Type B pancreatic cell (in vitro differentiated cells): Measurements from ENCODE around the gene UMODL1. TPM values are rescaled to one million over a fixed set of nuclear protein-coding genes. Genes with fewer than 3 reads are reported as not detected.

Experiments used
- DNase-seq: peaks from one replicate; pipeline ENCODE4 v3.0.0; 2021; ENCODE audit warnings: mixed read lengths; ENCODE audit not compliant: unreplicated experiment; ENCODE audit errors: extremely low spot score
- H3K27ac Mint-ChIP-seq: 2 replicates; pipeline ENCODE4 v1.8.0; 2021; ENCODE audit warnings: mild to moderate bottlenecking, mixed read lengths
- H3K27me3 Mint-ChIP-seq: 2 replicates; pipeline ENCODE4 v1.8.0; 2021; ENCODE audit warnings: mixed read lengths
- H3K36me3 Mint-ChIP-seq: 2 replicates; pipeline ENCODE4 v1.8.0; 2021; ENCODE audit warnings: mixed read lengths
- H3K4me1 Mint-ChIP-seq: one replicate; pipeline ENCODE4 v1.8.0; 2021; ENCODE audit warnings: mixed read lengths; ENCODE audit not compliant: unreplicated experiment
- H3K4me3 Mint-ChIP-seq: 2 replicates; pipeline ENCODE4 v1.8.0; 2021; ENCODE audit warnings: mild to moderate bottlenecking, mixed read lengths
- H3K9me3 Mint-ChIP-seq: 2 replicates; pipeline ENCODE4 v1.8.0; 2021; ENCODE audit warnings: mixed read lengths
- total RNA-seq: library from RNA; stranded (reverse); gene quantifications from 2 replicates; pipeline ENCODE4 v1.2.1, GENCODE V29; 2021; ENCODE audit warnings: low replicate concordance
- TF ChIP-seq, protein P1 (sequence below): fragments of 200-600 bp; sonication (generic); conservative IDR thresholded peaks from 2 replicates; pipeline ENCODE4 v1.5.0; 2021; ENCODE audit warnings: antibody characterized with exemption, mild to moderate bottlenecking

UMODL1 gene
- total RNA-seq, 1 donor from 2014 or later: 0.36 TPM

DNA sequence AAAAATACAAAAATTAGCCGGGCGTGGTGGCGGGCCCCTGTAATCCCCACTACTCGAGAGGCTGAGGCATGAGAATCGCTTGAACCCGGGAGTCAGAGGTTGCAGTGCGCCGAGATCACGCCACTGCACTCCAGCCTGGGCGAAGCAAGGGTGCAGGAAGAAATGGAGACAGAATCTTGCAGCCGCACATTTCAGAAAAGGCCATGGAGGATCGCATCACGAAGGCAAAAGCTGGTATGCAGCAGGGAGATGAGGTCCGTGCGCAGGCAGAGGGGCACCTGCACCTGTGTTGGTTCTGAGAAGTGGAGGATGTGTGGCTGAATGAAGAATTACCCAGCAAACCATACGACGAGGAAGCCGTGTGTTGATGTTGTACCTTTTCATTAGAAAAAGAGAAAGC is 94.8 kb downstream of the UMODL1 start:
- no peak overlapping the region for H3K27ac Mint-ChIP-seq
- H3K4me3 Mint-ChIP-seq: no peak overlapping the region
- no peaks in the 10 kb centered on the region for H3K9me3 Mint-ChIP-seq
- no peaks in the 10 kb centered on the region for H3K27me3 Mint-ChIP-seq
- no peaks in the 10 kb centered on the region for H3K36me3 Mint-ChIP-seq
- TF ChIP-seq, protein P1, sequence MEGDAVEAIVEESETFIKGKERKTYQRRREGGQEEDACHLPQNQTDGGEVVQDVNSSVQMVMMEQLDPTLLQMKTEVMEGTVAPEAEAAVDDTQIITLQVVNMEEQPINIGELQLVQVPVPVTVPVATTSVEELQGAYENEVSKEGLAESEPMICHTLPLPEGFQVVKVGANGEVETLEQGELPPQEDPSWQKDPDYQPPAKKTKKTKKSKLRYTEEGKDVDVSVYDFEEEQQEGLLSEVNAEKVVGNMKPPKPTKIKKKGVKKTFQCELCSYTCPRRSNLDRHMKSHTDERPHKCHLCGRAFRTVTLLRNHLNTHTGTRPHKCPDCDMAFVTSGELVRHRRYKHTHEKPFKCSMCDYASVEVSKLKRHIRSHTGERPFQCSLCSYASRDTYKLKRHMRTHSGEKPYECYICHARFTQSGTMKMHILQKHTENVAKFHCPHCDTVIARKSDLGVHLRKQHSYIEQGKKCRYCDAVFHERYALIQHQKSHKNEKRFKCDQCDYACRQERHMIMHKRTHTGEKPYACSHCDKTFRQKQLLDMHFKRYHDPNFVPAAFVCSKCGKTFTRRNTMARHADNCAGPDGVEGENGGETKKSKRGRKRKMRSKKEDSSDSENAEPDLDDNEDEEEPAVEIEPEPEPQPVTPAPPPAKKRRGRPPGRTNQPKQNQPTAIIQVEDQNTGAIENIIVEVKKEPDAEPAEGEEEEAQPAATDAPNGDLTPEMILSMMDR: no peak
- peaks cover 14% of the 10 kb centered on the region for H3K4me1 Mint-ChIP-seq
- peak; percentile 29 for DNase-seq

DNA sequence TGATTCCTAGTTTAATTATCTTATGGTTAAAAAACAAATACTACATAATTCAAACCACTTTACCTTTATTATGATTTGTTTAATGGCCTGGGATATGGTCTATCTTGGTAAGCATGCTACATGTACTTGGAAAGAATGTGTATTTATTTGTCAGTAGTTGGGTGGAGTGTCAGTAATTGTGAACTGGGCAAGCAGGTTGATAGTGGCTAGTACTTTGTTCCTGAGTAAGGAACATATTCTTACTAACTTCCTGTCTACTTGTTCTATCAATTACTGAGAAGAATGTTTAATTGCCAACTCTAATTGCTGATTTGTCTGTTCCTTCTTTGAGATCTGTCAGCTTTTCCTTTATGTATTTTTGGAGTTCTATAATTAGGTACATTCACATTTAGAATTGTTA is 98.6 kb downstream of the UMODL1 start:
- TF ChIP-seq, protein P1: no peak
- H3K9me3 Mint-ChIP-seq: no peaks in the 10 kb centered on the region
- peak overlapping the region; percentile 34 for H3K27ac Mint-ChIP-seq
- no peaks in the 10 kb centered on the region for H3K27me3 Mint-ChIP-seq
- DNase-seq: no peak
- no peaks in the 10 kb centered on the region for H3K36me3 Mint-ChIP-seq
- H3K4me3 Mint-ChIP-seq: no peak overlapping the region
- peaks cover 3% of the 10 kb centered on the region for H3K4me1 Mint-ChIP-seq

DNA sequence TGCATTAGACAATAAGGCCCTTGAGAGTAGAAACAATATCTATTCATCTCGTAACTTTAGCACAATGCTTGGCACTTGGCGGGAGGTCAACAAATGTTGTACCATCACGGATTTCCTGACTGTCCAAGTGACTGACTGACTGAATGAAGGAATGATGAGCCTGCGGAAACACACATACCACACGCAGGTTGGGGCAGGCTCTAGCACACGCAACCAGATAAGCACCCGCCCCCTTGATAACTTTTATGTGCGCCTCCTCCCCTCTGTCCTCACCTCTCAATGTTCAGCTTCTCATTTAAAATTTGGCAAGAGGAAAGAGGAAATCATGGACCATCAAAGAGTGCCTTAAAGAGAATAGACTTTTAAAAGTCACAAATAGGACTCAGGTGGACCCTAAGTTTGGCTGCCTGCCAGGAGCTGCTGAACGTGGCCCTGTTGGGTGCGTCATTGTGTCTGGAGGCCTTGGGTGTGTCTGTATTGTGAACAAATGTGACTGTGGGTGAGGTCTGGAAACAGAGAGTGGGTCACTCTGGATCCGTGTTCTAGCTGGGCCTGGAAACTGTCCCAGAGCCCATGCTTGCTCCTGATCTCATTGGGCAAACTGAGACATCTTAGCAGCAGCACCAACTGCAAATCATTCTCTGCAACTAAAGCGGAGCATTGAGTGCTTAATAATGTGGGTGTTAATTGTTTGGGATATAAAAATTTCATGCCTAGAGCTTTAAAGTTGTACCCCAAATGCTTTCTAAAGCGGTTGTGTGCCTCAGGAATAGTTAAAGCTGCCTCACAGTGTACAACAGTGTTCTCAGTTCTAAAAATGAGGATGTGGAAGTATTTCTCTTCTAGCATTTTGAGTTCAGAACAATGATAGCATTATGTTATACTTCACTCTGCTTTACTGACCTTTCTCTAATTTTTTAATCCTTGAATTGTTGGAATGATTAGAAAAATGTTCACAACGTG is 100.3 kb downstream of the UMODL1 start:
- peak overlapping the region; percentile 25 for H3K4me3 Mint-ChIP-seq
- H3K36me3 Mint-ChIP-seq: no peaks in the 10 kb centered on the region
- no peaks in the 10 kb centered on the region for H3K27me3 Mint-ChIP-seq
- TF ChIP-seq, protein P1: no peak
- H3K27ac Mint-ChIP-seq: peak overlapping the region; percentile 89
- peak; percentile 47 for DNase-seq
- H3K9me3 Mint-ChIP-seq: no peaks in the 10 kb centered on the region
- H3K4me1 Mint-ChIP-seq: no peaks in the 10 kb centered on the region

DNA sequence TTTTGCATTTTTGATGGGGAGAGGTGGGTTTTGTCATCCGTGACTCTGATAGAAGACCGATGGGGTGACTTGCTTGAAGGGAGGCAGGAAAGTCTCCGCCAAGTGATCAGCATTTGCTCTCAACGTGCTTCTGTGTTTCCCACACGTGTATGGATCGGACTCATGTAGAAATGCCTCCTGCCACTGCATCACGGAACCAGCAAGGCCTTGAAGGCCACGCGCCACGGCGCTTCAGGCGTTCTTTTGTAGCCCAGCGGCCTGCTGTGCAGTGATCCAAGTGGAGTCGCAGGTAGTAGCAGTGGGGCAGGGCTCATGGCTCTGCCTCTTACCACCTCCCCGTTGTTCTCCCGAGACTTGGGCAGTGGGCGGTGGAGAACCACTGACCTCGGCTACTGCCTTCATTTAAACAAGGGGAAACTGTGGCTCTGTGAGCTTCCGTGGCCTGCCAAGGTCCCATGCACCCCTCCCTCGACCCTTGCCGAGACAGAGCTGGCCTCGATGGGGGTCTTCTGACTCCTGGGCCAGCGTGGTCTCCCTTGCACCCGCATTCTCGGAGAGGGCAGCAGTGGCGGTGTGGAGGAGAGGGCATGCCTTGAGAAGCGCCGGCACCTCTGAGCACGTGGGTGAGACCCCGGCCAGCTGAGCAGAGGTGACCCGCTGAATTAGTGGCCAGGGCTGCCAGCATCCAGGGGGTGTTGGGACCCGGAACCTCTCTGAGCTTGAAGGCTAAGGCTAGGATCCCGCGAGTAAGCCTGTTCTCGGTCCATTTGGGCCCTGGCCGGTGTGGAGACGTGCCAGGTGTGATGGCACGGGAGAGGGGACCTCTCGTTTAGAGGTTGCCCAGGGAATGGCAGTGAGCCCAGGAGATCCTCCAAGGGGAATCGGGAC is 101.7 kb downstream of the UMODL1 start:
- H3K4me1 Mint-ChIP-seq: no peaks in the 10 kb centered on the region
- TF ChIP-seq, protein P1: no peak
- H3K4me3 Mint-ChIP-seq: no peak overlapping the region
- H3K27me3 Mint-ChIP-seq: no peaks in the 10 kb centered on the region
- H3K27ac Mint-ChIP-seq: no peak overlapping the region
- H3K36me3 Mint-ChIP-seq: no peaks in the 10 kb centered on the region
- peak; percentile 62 for DNase-seq
- no peaks in the 10 kb centered on the region for H3K9me3 Mint-ChIP-seq

DNA sequence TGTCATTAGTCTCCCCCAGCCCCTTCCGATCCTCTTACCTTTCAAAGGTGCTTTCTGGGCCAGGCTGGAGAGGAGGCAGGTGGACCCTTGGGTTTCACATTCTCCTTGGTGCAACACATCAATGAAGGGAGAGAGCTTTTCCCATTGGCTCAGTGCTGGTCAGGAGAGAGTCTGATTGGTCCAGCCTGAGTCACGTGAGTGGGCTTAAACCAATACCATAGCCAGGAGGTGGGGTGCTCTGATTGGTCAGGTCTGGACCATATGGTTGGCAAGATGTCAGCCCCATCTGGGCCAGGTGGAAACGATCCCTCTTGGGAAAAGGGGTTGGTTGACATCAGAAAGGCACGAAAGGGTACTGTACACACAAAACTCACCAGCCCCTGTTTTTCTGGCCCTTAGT is 103.1 kb downstream of the UMODL1 start:
- peaks cover 3% of the 10 kb centered on the region for H3K27me3 Mint-ChIP-seq
- no peak overlapping the region for H3K4me3 Mint-ChIP-seq
- no peak overlapping the region for H3K27ac Mint-ChIP-seq
- TF ChIP-seq, protein P1: no peak
- H3K4me1 Mint-ChIP-seq: no peaks in the 10 kb centered on the region
- H3K9me3 Mint-ChIP-seq: no peaks in the 10 kb centered on the region
- peak; percentile 29 for DNase-seq
- no peaks in the 10 kb centered on the region for H3K36me3 Mint-ChIP-seq
